ENCODE data around the gene C1orf167. TPM values are rescaled to one million over a fixed set of nuclear protein-coding genes. Genes with fewer than 3 reads are reported as not detected.

The C1orf167 gene
- total and polyA plus RNA-seq, 2 of the 13 experiments (the other 11 are each of a cell fraction or from before 2014, with no cell fraction given), result not detected

DNA sequence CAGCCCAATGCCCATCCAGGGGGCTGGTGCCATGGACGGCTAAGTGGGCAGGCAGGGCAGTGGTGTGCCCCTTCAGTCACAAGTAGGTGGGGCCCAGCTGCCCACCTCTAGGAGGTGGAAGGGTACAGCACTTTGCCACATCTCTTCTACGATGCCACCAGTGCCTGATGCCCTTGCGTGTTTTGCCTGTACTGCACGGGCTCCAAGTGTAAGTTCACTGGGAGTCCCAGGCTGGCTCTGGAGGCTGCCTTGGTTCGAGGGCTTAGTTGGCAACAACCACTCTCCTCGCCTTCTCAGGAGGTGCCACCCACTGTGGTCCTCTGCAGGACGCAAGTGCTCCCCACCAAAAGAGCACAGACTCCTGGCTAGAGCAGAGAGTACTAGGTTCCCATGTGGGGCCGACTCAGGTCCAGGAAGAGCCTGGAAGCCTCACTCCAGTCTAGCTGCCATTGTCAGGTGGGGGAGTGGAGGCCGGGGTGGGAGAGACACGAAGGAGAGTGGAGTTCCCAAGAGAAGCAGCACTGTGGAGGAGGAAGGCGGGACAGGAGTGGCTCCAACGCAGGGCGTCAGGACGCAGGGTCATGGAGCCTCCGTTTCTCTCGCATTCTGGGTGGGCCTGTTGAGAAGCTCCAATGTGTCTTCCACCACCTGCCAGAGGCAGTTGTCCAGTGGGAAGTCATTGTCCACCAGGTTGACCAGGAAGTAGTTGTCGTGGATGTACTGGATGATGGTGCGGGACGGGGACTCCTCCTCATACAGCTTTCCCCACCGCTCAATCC lies 28.3 kb downstream of the C1orf167 start:
- Histone ChIP-seq H3K4me2 (ENCODE audit: low read depth, low read length) (no peak overlapping the region), H3K27ac (ENCODE audit: extremely low read length, insufficient read depth, low read length) (no peak overlapping the region), H2AFZ (ENCODE audit: low read length) (no peak overlapping the region), H3K27me3 (ENCODE audit: control insufficient read depth in 1 of 2, insufficient read depth in 2 of 2, low read length in 2 of 2) (no peaks in the 10 kb centered on the region), H3K79me2 (ENCODE audit: insufficient read depth, low read length) (no peaks in the 10 kb centered on the region), H3K4me1 (ENCODE audit: insufficient read depth, low read length) (peaks cover 24% of the 10 kb centered on the region), H3K9me3 (ENCODE audit: low read length) (no peaks in the 10 kb centered on the region), H3K4me3 (replicated peaks in 1 of 3; ENCODE audit: insufficient read depth in 1 of 3, low read depth in 2 of 3, low read length in 3 of 3) (no peak overlapping the region), H4K20me1 (ENCODE audit: insufficient read depth, low read length) (no peaks in the 10 kb centered on the region), H3K9ac (ENCODE audit: insufficient read depth, low read depth, low read length) (no peak overlapping the region), H3K36me3 (replicated peaks in 1 of 2; ENCODE audit: control insufficient read depth in 1 of 2, insufficient read depth in 2 of 2, low read length in 2 of 2) (0 out of 5 replicates have a peak, but pooled peaks cover 0 to 2% of the 10 kb centered on the region in 2 experiments)
- in situ Hi-C loops (cut with HindIII; ENCODE audit: extremely low pct_ligation_motif_present, low pct_unique_long_range_greater_than_20kb), result no loop called here
- WGBS (ENCODE audit: low lambda C conversion rate), result 95% methylated on average over 16 of the region's 20 CpGs
- DNase-seq (ENCODE audit: low spot score), result no peak
- no TSS peak for BruUV-seq (replicated peaks)
- no peak for ATAC-seq
- CTCF ChIA-PET (ENCODE audit: low intra/inter-chr PET ratio, low total read pairs), result no interaction called here
- intact Hi-C loops (cut with micrococcal nuclease; ENCODE audit: unreplicated experiment), result no loop called here
- POLR2A ChIA-PET, result no interaction called here
- TF ChIP-seq KLF16 (CRISPR knock-in tag; IDR thresholded peaks at IDR 0.05), result no peak
- TF ChIP-seq PAX8 (CRISPR knock-in tag; IDR thresholded peaks at IDR 0.05; ENCODE audit: borderline replicate concordance), result no peak
- no peak for TF ChIP-seq RXRB (CRISPR knock-in tag; IDR thresholded peaks at IDR 0.05; ENCODE audit: borderline replicate concordance)
- no peak for TF ChIP-seq MYNN (CRISPR knock-in tag; IDR thresholded peaks at IDR 0.05; ENCODE audit: low read depth)
- no peak for TF ChIP-seq ZBTB1 (CRISPR knock-in tag; IDR thresholded peaks at IDR 0.05; ENCODE audit: borderline replicate concordance)
- TF ChIP-seq SKI (IDR thresholded peaks at IDR 0.05; ENCODE audit: partially characterized antibody), result no peak
- no peak for TF ChIP-seq ZNF232 (CRISPR knock-in tag; IDR thresholded peaks at IDR 0.05; ENCODE audit: borderline replicate concordance)
- TF ChIP-seq DPF2 (CRISPR knock-in tag; IDR thresholded peaks at IDR 0.05; ENCODE audit: borderline replicate concordance, low read depth), result no peak
- no peak for TF ChIP-seq NFE2 (CRISPR knock-in tag; IDR thresholded peaks at IDR 0.05)
- TF ChIP-seq, protein P1, sequence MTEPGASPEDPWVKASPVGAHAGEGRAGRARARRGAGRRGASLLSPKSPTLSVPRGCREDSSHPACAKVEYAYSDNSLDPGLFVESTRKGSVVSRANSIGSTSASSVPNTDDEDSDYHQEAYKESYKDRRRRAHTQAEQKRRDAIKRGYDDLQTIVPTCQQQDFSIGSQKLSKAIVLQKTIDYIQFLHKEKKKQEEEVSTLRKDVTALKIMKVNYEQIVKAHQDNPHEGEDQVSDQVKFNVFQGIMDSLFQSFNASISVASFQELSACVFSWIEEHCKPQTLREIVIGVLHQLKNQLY (CRISPR knock-in tag; IDR thresholded peaks at IDR 0.05), result no peak
- no peak for TF ChIP-seq ATF7 (IDR thresholded peaks at IDR 0.05)
- TF ChIP-seq ATF7 (CRISPR knock-in tag; IDR thresholded peaks at IDR 0.05), result no peak
- no peak for TF ChIP-seq ZSCAN22 (CRISPR knock-in tag; IDR thresholded peaks at IDR 0.05)
- no peak for TF ChIP-seq HMG20B (CRISPR knock-in tag; conservative IDR thresholded peaks at IDR 0.05)
- TF ChIP-seq SMAD1 (CRISPR knock-in tag; IDR thresholded peaks at IDR 0.05; ENCODE audit: borderline replicate concordance, low read depth), result no peak
- no peak for TF ChIP-seq FOXK2 (IDR thresholded peaks at IDR 0.05)
- no peak for TF ChIP-seq PHB2 (IDR thresholded peaks at IDR 0.05; ENCODE audit: partially characterized antibody)
- TF ChIP-seq FOXJ3 (CRISPR knock-in tag; IDR thresholded peaks at IDR 0.05; ENCODE audit: borderline replicate concordance), result no peak
- TF ChIP-seq NR2F2 (IDR thresholded peaks at IDR 0.05; ENCODE audit: borderline replicate concordance, low read depth), result no peak
- TF ChIP-seq SMARCC2 (IDR thresholded peaks at IDR 0.05), result no peak
- TF ChIP-seq ZNF441 (CRISPR knock-in tag; IDR thresholded peaks at IDR 0.05; ENCODE audit: borderline replicate concordance), result no peak
- FAIRE-seq, result no peak

Data from HepG2 (cell line).